Measurements from ENCODE around the gene LCE3E.
"Not testable (repeated sequence)": the region's sequence is repeated elsewhere in the genome, so short reads cannot be mapped to it uniquely, and the experiment has no call there.

Gene LCE3E

GRCh38 chr1:152566681-152567080 lies at the start of gene LCE3E:
TSS of gene LCE3E (minus strand) at chr1:152566780. CDS start at chr1:152566208, 572 bp downstream.
- no peak for DNase-seq (ENCODE audit: low read depth in 1 of 2, low spot score in 1 of 2)

DNA sequence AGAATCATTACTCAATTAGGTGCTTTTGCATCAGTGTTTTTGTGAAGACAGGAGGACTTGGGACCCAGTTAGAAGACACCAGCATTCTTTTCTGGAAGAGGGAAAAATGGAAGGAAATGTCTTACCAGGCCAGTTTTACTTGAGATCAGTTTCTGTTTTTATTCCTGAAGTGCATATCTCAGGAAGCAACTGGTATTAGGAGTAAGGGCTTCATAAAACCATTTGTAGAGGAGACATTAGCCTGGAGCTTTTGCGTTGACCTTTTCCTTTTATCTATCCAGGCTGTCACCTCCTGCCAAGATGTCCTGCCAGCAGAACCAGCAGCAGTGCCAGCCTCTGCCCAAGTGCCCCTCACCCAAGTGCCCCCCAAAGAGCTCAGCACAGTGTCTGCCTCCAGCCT lies 46.9 kb upstream of the LCE3E start, which contains the start of gene LCE3B:
Gene LCE3B (plus strand): TSS at position 301 of the 400 bp plus-strand sequence. CDS start 0 bp downstream, at position 301.
- DNase-seq (ENCODE audit: low read depth in 1 of 2, low spot score in 1 of 2), result no peak

- no peak for DNase-seq (ENCODE audit: low read depth in 1 of 2, low spot score in 1 of 2)
These were observed 33.4 kb upstream of the LCE3E start, which contains the start of gene LCE3C for GRCh38 chr1:152599934-152600333. TSS of gene LCE3C (plus strand) at chr1:152600234. CDS start at chr1:152600732, 498 bp downstream.

DNA sequence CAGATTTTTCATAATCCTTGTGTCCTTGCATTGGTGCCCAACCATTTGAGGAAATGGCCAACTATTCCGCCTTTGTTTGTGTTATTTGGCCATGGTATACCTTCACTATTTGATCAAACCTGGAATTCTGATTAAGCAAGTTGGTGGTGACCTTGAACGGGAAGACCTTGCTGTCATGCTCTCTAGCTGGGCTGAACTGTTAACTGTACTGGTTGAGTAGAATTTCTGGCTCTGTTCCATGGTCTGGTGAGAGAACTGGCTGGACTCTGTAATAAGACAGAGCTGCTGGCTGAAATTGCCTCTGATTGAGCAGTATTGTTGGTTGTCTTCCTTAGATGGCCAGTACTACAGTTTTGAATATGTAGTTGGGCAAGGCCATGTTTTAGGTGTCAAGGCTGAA lies 30.4 kb upstream of the LCE3E start:
- DNase-seq (ENCODE audit: low read depth in 1 of 2, low spot score in 1 of 2), result no peak

DNA sequence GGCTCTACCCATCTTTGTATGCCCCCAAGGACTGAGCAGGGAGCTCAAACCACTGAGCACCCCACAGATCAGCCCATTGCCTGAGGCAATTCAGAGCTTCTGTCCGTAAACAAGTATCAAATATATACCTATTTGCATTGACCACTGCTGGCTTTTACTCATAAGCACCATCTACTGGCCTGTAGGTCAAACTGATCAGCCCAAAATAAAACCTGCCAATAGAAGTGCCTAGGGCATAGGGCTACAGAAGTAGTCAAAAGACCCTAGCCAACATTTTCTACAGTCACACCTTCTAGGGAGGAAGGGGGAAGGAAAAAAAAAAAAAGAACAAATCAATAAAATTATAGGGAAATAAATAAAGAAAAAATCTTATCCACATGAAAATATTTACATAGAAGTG lies 19.0 kb upstream of the LCE3E start:
- no peak for DNase-seq (ENCODE audit: low read depth in 1 of 2, low spot score in 1 of 2)

DNA sequence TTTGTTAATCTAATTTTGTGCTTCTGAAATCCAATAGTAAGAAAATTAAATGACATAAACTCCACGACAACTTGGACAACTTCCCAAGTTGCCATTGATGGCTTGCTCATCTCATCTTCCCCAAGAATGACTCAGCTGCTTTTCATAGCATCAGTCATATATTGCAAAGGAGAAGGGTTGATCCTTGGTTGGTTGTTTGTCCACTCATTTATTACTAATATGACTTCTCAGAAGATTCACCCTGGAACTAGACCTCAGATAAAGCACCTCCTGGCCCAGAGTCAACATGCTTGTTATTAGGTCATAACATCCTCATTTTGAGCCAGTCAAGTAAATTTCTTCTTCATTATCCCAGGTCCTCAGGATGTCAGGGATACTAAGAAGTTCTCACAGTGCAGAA lies 16.1 kb upstream of the LCE3E start:
- DNase-seq (ENCODE audit: low read depth in 1 of 2, low spot score in 1 of 2), result no peak

GRCh38 chr1:152580433-152580832 lies 13.9 kb upstream of the LCE3E start, which contains the start of gene LCE3D:
TSS of gene LCE3D (minus strand) at chr1:152580516. CDS start at chr1:152579936, 580 bp downstream.
- no peak for DNase-seq (ENCODE audit: low read depth in 1 of 2, low spot score in 1 of 2)

DNA sequence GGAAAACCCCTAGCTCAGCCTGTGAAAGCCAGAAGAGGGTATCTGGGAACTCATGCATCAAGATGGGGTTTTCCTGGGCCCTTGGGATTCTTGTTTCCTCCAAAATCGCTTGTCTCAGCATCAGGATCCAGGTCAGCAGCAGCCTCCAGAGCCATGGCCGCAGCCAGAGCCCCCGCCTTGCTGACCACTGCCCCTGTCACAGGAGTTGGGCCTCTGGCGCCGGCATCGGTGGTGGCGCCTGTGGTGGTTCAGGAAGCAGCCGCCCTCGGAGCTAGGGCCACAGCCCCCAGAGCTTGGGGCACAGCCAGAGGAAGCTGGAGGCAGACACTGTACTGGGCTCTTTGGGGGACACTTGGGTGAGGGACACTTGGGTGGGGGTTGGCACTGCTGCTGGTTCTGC lies 12.9 kb upstream of the LCE3E start:
- DNase-seq (ENCODE audit: low read depth in 1 of 2, low spot score in 1 of 2), result not testable (repeated sequence)

- DNase-seq (ENCODE audit: low read depth in 1 of 2, low spot score in 1 of 2), result no peak
These were observed 10.6 kb upstream of the LCE3E start for GRCh38 chr1:152577168-152577567.

GRCh38 chr1:152565535-152566215 lies 905 bp downstream of the LCE3E start:
- no peak for DNase-seq (ENCODE audit: low read depth in 1 of 2, low spot score in 1 of 2)

GRCh38 chr1:152565115-152565514 lies 1.5 kb downstream of the LCE3E start:
- DNase-seq (ENCODE audit: low read depth in 1 of 2, low spot score in 1 of 2), result no peak

DNA sequence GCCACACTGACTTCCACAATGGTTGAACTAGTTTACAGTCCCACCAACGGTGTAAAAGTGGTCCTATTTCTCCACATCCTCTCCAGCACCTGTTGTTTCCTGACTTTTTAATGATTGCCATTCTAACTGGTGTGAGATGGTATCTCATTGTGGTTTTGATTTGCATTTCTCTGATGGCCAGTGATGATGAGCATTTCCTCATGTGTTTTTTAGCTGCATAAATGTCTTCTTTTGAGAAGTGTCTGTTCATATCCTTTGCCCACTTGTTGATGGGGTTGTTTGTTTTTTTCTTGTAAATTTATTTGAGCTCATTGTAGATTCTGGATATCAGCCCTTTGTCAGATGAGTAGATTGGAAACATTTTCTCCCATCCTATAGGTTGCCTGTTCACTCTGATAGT lies 18.2 kb downstream of the LCE3E start:
- not testable (repeated sequence) for DNase-seq (ENCODE audit: low read depth in 1 of 2, low spot score in 1 of 2)

GRCh38 chr1:152546704-152547103 lies 19.9 kb downstream of the LCE3E start:
- no peak for DNase-seq (ENCODE audit: low read depth in 1 of 2, low spot score in 1 of 2)

GRCh38 chr1:152543820-152544219 lies 22.8 kb downstream of the LCE3E start:
- no peak for DNase-seq (ENCODE audit: low read depth in 1 of 2, low spot score in 1 of 2)

DNA sequence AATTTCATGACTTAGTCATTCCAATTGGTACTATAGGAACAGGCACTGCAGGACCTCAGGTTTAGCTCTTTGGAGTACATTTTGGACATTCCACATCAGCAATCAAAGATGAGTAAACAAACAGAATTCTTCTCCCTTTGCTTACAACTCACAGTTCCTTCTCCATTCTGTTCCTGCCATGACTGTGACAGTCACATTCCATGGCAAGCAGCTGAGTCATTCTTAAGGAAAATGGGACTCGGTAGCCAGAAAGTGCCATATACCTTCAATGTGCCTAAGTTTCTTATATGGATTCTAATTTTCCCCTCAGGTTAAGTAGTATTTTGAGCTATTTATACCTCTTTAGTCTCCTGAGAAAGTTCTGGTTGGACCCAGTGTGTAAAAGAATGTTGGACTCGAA lies 26.7 kb downstream of the LCE3E start:
- DNase-seq (ENCODE audit: low read depth in 1 of 2, low spot score in 1 of 2), result no peak

DNA sequence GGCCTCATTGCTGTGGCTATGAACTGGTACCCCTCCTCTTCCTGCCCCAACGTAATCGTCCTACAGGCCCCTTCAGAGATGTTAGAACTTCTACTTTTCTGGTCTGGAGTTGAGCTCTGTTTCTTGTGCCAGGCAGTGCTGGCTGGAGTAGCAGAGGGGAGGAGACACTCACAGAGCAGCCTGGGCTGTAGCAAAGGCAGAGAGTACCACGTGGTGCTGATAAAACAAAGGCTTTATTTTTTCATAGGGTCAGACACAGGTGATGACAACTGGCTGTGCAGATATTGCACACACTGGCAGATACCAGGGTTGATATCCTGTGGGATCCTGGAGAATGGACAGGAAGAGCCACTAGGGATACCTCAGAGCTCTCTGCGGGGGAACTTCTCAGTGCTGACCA lies 29.1 kb downstream of the LCE3E start:
- no peak for DNase-seq (ENCODE audit: low read depth in 1 of 2, low spot score in 1 of 2)

DNA sequence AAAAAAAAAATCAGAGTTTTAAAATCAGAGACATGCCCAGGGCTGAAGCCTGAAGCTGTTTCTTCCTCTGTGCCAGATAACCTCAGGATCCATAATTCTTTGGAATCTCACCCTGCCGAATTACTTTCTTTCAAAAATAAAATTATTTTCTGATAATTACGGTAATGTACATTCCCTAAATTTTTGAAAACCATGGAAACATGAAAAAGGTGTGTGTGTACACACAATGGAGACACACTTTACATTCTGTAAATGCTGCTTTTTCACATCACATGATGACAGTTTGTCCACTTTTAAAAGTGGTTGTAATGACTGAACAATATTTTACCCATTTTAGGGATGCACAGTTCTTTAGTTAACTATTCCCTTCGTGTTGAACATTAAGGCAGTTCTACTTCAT lies 30.8 kb downstream of the LCE3E start:
- DNase-seq (ENCODE audit: low read depth in 1 of 2, low spot score in 1 of 2), result no peak

- no peak for DNase-seq (ENCODE audit: low read depth in 1 of 2, low spot score in 1 of 2)
These were observed 33.1 kb downstream of the LCE3E start for GRCh38 chr1:152533327-152533938.

GRCh38 chr1:152525080-152525641 lies 41.4 kb downstream of the LCE3E start:
- DNase-seq (ENCODE audit: low read depth in 1 of 2, low spot score in 1 of 2), result no peak

DNA sequence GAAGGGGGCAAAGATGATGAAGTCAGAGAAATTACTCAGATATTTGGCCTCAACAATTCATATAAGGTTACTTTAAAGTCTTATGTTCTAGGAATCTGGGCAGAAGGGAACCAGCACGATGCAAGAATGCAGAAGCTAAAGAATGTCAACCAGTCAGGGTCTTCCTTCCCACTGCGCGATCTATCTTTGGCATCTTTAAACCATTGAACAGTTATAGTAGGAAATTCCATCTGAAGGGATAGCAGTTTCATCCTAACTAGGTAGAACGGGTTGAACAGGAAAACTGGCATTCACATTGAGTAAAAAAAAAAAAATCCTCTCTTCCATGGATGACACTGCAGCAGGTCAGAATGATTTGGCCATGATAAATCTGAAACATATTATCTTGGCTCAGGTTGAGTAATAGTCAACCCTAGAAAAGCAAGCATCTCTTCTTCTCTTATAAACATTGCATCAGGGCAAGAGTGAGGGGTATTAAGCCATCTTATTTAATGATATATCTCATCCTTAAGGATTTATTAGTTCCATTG lies 46.0 kb downstream of the LCE3E start:
- no peak for DNase-seq (ENCODE audit: low read depth in 1 of 2, low spot score in 1 of 2)

DNA sequence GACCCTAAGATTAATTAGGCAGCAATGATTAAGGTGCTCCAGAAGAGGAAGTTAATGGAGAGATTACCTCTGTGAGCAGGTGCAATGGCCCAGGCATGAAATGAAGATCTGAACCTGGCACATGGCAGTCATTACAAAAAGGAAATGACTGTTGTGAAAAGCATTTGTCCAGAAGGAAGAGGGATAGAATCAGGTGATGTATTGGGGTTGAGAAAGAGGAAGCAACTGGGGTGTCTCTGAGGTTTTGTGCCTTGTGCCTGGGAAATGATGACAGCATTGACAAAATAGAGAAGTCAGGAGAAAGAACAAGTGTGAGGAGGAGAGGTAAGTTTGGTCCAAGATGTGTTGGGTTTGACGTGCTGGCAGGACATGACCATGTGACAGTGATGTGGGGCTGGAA lies 46.7 kb downstream of the LCE3E start:
- DNase-seq (ENCODE audit: low read depth in 1 of 2, low spot score in 1 of 2), result no peak

DNA sequence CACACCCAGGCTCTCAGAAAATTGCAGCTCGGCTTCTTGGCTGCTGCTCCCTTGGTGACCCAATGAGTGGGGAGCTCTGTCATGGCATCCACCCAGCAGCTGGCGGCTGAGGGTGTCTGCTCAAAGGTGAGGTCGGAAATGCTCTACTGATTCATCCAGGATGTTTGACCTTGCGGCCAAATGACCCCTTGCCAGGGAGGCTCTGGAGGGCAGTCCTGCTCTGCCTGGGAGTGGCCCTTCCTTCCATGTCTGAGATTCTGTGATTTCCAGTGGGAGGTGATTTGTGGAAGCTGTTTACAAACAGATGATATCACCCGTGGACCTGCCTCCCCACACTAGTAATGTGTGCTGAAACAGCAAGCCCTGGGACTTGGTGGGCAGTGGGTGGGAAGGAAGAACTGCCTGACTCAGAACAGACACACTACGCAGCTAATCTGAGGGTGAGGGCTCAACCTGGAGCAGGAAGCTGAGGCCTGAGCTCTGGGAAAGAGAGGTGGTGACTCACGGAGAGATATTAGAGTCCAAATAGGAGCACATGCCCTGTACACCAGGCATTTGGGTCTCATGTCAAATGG lies 49.3 kb downstream of the LCE3E start:
- no peak for DNase-seq (ENCODE audit: low read depth in 1 of 2, low spot score in 1 of 2)

Measured in activated T-helper 1 cell treated with anti-CD3 and anti-CD28 coated beads, Interleukin-2, amount 50 U/mL, for 16 hours (primary cell).